Karpas-422 (cell line): Measurements from ENCODE around the gene SNAPC4. TPM values are rescaled to one million over a fixed set of nuclear protein-coding genes. Genes with fewer than 3 reads are reported as not detected.

Experiments
- DNase-seq: peaks from one replicate; pipeline ENCODE4 v3.0.0-alpha.2; 2015
- H2AFZ ChIP-seq: fragments of 200-600 bp; sonication (generic); 2 replicates; pipeline ENCODE4 v1.6.1; 2014; ENCODE audit warnings: antibody characterized with exemption, low read length, mixed read lengths
- H3K27ac ChIP-seq: fragments of 200-600 bp; sonication (generic); 2 replicates; pipeline ENCODE4 v1.5.1; 2014; ENCODE audit warnings: mild to moderate bottlenecking, low read length, moderate library complexity
- H3K27me3 ChIP-seq: fragments of 200-600 bp; sonication (generic); 2 replicates; pipeline ENCODE4 v1.6.1; 2014; ENCODE audit warnings: low read length, mixed read lengths
- H3K36me3 ChIP-seq: fragments of 200-600 bp; sonication (generic); 2 replicates; pipeline ENCODE4 v1.6.1; 2014; ENCODE audit warnings: low read length, mixed read lengths; ENCODE audit not compliant: insufficient read depth
- H3K4me1 ChIP-seq: fragments of 200-600 bp; sonication (generic); 2 replicates; pipeline ENCODE4 v1.6.1; 2014; ENCODE audit warnings: mild to moderate bottlenecking, low read length, mixed read lengths
- H3K4me2 ChIP-seq: fragments of 200-600 bp; sonication (generic); 2 replicates; pipeline ENCODE4 v1.6.1; 2014; ENCODE audit warnings: low read length, low read depth, mild to moderate bottlenecking; ENCODE audit not compliant: poor library complexity, severe bottlenecking
- H3K4me3 ChIP-seq: fragments of 200-600 bp; sonication (generic); 2 replicates; pipeline ENCODE4 v1.5.1; 2014; ENCODE audit warnings: mild to moderate bottlenecking, antibody characterized with exemption, low read length, mixed read lengths
- H3K79me2 ChIP-seq: fragments of 200-600 bp; sonication (generic); 2 replicates; pipeline ENCODE4 v1.6.1; 2014; ENCODE audit warnings: mild to moderate bottlenecking, low read length, mixed read lengths
- H3K9ac ChIP-seq: fragments of 200-600 bp; sonication (generic); 2 replicates; pipeline ENCODE4 v1.6.0; 2014; ENCODE audit warnings: low read length
- H3K9me2 ChIP-seq: fragments of 200-600 bp; sonication (generic), shearing (Covaris generic); replicated peaks from 2 replicates; pipeline ENCODE4 v1.6.0; 2014; ENCODE audit warnings: mild to moderate bottlenecking, low read length, moderate library complexity; ENCODE audit not compliant: insufficient read depth
- H3K9me3 ChIP-seq: fragments of 300-700, 200-600 bp; sonication (generic); 2 replicates; pipeline ENCODE4 v1.6.1; 2014; ENCODE audit warnings: low read length, mixed read lengths
- H4K20me1 ChIP-seq: fragments of 200-600 bp; sonication (generic); 2 replicates; pipeline ENCODE4 v1.6.1; 2014; ENCODE audit warnings: mild to moderate bottlenecking, antibody characterized with exemption, low read length, low read depth; ENCODE audit not compliant: insufficient read depth
- total RNA-seq: library from RNA; depleted of rRNA; stranded (reverse); fragments of >200 nt; shearing (Covaris generic); gene quantifications from 2 replicates; pipeline ENCODE4 v1.2.3, GENCODE V29; 2014; ENCODE audit warnings: low replicate concordance

SNAPC4 gene
- total RNA-seq, 1 experiment from 2014 or later, result 3.7 TPM

DNA sequence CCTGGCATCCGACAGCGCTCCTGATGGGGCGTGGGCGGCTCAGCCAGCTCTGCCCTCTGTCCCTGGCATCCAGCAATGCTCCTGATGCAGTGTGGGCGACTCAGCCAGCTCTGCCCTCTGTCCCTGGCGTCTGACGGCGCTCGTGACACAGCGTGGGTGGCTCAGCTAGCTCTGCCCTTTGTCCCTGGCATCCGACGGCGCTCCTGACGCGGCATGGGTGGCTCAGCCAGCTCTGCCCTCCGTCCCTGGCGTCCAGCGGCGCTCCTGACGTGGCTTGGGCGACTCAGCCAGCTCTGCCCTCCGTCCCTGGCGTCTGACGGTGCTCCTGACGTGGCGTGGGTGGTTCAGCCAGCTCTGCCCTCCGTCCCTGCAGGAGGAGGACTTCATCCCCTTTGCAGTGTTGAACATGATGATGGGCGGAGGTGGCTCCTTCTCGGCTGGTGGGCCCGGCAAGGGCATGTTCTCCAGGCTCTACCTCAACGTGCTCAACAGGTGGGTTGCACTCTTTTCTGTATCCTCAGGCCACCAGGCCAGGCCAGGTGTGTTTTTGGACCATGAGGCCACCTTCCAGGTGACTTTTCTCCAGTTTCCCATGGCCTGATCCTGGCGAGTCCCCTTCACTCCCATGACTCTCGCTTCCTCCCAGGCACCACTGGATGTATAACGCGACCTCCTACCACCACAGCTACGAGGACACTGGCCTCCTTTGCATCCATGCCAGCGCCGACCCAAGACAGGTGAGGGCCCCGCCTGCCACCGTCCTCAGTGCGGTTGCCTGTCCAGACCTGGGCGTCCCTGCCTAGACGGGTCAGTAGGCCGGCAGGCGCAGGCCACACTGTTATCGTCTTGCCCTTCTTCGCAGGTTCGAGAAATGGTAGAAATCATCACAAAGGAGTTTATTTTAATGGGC lies 18.5 kb upstream of the SNAPC4 start:
- H3K9me3 ChIP-seq, result no peaks in the 10 kb centered on the region
- DNase-seq, result no peak
- no peaks in the 10 kb centered on the region for H3K4me1 ChIP-seq
- H3K27ac ChIP-seq, result no peak overlapping the region
- H3K36me3 ChIP-seq, result peaks cover 11% of the 10 kb centered on the region; the same call in 1 of the 2 replicates
- no peaks in the 10 kb centered on the region for H4K20me1 ChIP-seq
- peaks cover 6% of the 10 kb centered on the region; the same call in 1 of the 2 replicates for H3K79me2 ChIP-seq
- H3K4me3 ChIP-seq, result no peak overlapping the region
- H3K4me2 ChIP-seq, result no peak overlapping the region
- H2AFZ ChIP-seq, result no peak overlapping the region
- no peaks in the 10 kb centered on the region for H3K27me3 ChIP-seq
- no peaks in the 10 kb centered on the region for H3K9me2 ChIP-seq
- no peak overlapping the region for H3K9ac ChIP-seq

DNA sequence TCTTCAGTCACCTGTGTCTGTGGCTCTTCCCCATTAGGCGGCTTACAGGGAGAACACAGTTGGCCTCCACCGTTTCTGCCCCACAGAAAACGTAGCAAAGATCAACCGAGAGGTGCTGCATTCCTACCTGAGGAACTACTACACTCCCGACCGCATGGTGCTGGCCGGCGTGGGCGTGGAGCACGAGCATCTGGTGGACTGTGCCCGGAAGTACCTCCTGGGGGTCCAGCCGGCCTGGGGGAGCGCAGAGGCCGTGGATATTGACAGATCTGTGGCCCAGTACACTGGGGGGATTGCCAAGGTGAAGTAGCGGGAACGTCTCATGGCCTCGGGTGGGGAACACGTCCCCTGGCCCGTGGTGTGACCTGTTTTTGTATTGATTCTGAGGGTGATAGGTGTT lies 16.9 kb upstream of the SNAPC4 start:
- Histone ChIP-seq H3K79me2 (peaks cover 21% of the 10 kb centered on the region), H3K4me2 (no peak overlapping the region), H3K9me2 (no peaks in the 10 kb centered on the region), H3K4me3 (no peak overlapping the region), H3K27me3 (no peaks in the 10 kb centered on the region), H3K9ac (no peak overlapping the region), H2AFZ (no peak overlapping the region), H4K20me1 (peaks cover 5% of the 10 kb centered on the region; the same call in 1 of the 2 replicates), H3K36me3 (peaks cover 22% of the 10 kb centered on the region; the same call in 1 of the 2 replicates), H3K27ac (no peak overlapping the region), H3K9me3 (no peaks in the 10 kb centered on the region), H3K4me1 (peaks cover 4% of the 10 kb centered on the region)
- no peak for DNase-seq

DNA sequence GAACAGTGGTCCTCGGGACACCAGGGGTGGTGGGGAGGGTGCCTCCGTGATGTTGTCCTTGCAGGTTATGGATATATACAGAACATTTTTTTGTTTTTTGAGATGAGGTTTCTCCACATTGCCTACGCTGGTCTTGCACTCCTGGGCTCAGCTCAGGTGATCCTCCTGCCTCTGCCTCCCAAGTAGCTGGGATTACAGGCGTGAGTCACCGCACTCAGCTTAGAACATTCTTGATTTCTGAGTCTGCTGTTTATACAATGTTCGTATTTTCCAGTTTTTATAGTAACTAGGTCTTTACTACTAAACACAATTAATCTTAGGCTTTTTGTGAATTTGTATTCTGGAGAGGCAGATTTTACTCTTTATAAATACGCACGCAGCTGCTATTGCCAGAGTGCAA lies 16.5 kb upstream of the SNAPC4 start:
- no peaks in the 10 kb centered on the region for H3K9me2 ChIP-seq
- no peak overlapping the region for H2AFZ ChIP-seq
- peaks cover 9% of the 10 kb centered on the region; the same call in 1 of the 2 replicates for H4K20me1 ChIP-seq
- H3K36me3 ChIP-seq, result peaks cover 24% of the 10 kb centered on the region; the same call in 1 of the 2 replicates
- H3K27me3 ChIP-seq, result no peaks in the 10 kb centered on the region
- no peak overlapping the region for H3K4me3 ChIP-seq
- peaks cover 26% of the 10 kb centered on the region for H3K79me2 ChIP-seq
- H3K4me2 ChIP-seq, result no peak overlapping the region
- H3K4me1 ChIP-seq, result peaks cover 9% of the 10 kb centered on the region
- no peak overlapping the region for H3K27ac ChIP-seq
- DNase-seq, result no peak
- H3K9me3 ChIP-seq, result no peaks in the 10 kb centered on the region
- H3K9ac ChIP-seq, result no peak overlapping the region

DNA sequence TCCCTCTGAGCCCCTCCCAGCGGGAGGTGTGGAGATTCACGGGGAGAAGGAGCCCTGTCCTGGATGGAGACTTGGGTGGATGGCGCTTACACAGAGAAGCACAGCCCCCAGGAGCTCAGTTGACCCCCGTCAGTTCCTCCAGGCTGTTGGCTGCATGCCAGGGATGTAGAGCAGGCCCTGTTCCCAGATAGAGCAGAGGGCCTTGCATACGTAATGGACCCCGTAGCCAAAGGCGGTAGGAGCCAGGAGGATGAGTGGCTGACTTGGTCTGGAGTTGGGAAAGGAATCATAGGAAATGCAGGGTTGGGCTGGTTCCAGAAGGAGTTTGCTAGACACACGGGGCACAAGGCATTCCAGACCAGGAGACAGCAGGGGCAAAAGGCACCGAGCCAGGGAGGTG lies 13.0 kb upstream of the SNAPC4 start:
- no peaks in the 10 kb centered on the region for H3K9me2 ChIP-seq
- no peaks in the 10 kb centered on the region for H3K9me3 ChIP-seq
- peaks cover 54% of the 10 kb centered on the region for H3K79me2 ChIP-seq
- H3K27ac ChIP-seq, result no peak overlapping the region
- H3K27me3 ChIP-seq, result no peaks in the 10 kb centered on the region
- no peak overlapping the region for H3K4me2 ChIP-seq
- peaks cover 14% of the 10 kb centered on the region; the same call in 1 of the 2 replicates for H4K20me1 ChIP-seq
- no peak overlapping the region for H3K4me3 ChIP-seq
- H3K4me1 ChIP-seq, result peaks cover 29% of the 10 kb centered on the region
- no peak for DNase-seq
- no peak overlapping the region for H3K9ac ChIP-seq
- peaks cover 25% of the 10 kb centered on the region; the same call in 1 of the 2 replicates for H3K36me3 ChIP-seq
- no peak overlapping the region for H2AFZ ChIP-seq

DNA sequence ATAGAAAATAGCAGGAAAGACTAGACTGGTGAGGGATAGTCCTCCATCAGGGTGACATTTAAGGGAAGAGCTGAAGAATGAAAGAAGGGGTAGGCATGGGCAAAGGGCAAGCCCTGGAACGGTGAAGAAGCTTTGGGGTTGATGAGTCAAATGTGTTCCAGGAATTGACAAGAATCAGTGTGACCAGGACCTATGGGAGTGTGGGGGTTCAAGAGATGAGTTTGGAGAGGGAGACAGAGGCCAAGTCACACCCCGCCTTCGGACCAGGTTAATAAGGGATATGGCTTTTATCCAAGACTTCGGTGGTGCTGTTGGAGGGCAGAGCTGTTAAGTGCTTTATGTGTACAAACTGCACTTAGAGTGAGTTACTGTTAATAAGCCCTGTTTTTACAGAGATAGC lies 11.4 kb upstream of the SNAPC4 start:
- Histone ChIP-seq H4K20me1 (peaks cover 14% of the 10 kb centered on the region; the same call in 1 of the 2 replicates), H3K4me1 (peaks cover 29% of the 10 kb centered on the region), H3K4me2 (peak overlapping the region; percentile 93), H3K4me3 (peak overlapping the region; percentile 90), H3K27me3 (no peaks in the 10 kb centered on the region), H3K9ac (peak overlapping the region; percentile 94), H3K9me2 (no peaks in the 10 kb centered on the region), H3K27ac (peak overlapping the region; percentile 5; the same call in 1 of the 2 replicates), H3K36me3 (peaks cover 32% of the 10 kb centered on the region; the same call in 1 of the 2 replicates), H3K9me3 (no peaks in the 10 kb centered on the region), H3K79me2 (peaks cover 59% of the 10 kb centered on the region), H2AFZ (no peak overlapping the region)
- DNase-seq, result no peak

DNA sequence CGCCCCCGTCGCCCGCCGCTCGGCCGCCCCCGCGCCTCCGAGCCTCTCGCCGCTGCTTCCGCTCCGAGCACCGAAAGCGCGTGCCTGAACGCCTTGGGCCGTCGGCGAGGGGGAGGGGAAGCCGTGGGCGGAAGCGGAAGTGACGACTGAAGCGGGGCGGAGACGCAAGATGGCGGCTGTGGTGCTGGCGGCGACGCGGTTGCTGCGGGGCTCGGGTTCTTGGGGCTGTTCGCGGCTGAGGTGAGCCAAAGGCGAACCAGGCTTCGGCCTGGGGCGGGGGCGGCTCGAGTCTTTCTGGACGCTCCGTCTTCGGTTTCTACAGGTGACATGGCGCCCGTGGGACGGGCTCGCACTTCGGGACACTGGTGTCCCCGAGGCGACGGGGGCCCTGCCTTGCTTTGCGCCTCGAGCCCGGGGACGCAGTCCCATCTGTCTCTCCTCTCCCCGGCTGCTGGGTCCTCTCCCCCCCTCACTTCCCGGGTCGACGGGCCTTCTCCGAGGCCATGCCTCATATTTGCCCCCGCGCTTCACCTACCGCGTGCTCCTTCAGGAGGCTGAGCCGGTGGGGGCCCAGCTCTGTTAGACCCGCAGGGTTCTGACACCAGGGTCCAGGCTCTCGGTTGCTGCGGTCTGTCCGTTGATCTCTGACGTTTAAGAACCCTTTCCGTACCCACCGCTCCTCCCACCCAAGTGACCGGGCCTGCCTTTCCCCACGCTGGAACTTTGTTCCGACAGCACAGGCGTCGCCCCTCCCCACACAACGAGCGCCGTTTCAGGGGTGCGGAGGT lies 10.7 kb upstream of the SNAPC4 start, which contains the start of the genes ENTR1 and PMPCA:
Gene ENTR1, minus strand, starts transcription at position 115 of the 788 bp plus-strand sequence. CDS start 217 bp downstream, outside the sequence.
Gene PMPCA, plus strand, starts transcription at position 159 of the 788 bp plus-strand sequence. Its CDS starts 11 bp downstream, at position 170.
- Histone ChIP-seq H3K9me3 (no peaks in the 10 kb centered on the region), H3K27ac (peak within 1 kb of the TSS; percentile 69), H4K20me1 (peaks cover 14% of the 10 kb centered on the region; the same call in 1 of the 2 replicates), H3K9ac (peak within 1 kb of the TSS; percentile 94), H3K4me2 (peak within 1 kb of the TSS; percentile 93), H2AFZ (no peak within 1 kb of the TSS), H3K36me3 (peaks cover 29% of the 10 kb centered on the region; the same call in 1 of the 2 replicates), H3K4me1 (peaks cover 29% of the 10 kb centered on the region), H3K27me3 (no peaks in the 10 kb centered on the region), H3K4me3 (peak within 1 kb of the TSS; percentile 90), H3K9me2 (no peaks in the 10 kb centered on the region), H3K79me2 (peaks cover 59% of the 10 kb centered on the region)
- DNase-seq, result peak; percentile 98

DNA sequence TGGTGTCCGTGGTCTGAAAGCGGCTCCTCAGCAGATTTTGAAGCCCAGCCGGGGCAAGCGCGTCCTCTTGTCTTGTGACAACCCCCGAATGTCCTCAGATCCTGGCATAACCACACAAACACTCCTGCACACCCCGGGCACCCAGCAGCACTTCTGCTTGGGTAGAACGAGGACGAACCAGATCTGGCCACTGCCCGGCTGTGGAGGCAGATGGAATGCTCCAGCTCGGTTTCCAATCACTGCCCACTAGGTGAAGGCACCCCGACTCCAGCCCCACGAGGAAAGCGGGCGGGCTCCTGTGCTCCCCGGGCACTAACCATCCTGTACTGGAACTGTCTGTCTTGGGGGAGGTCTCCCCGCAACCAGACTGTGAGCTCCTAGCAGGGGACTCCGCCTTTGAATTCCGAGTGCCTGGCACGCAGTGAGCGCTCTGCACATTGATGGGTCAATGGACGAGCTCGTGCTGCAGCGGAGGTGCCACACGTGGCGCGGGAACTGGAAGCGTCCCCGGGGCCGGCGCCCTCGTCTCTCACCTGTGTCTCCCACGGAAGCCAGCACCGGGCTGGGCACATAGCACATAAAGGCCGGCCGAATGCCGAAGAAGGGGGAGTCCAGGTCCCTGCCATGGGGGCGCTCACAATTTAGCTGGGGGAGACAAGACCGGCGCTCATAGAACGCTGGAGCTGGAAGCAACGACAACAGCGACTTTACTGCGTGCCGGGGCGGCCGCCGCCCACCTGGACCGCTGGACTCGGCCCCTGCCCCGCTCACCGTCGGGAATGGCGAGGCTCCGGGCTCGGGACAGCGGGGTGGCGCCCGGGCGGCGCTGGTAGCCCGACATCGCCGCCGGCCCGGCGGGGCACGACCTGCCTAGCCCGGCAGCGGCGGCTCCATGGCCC lies 9.8 kb upstream of the SNAPC4 start:
- Histone ChIP-seq H3K9me3 (no peaks in the 10 kb centered on the region), H2AFZ (no peak overlapping the region), H3K9me2 (no peaks in the 10 kb centered on the region), H4K20me1 (peaks cover 14% of the 10 kb centered on the region; the same call in 1 of the 2 replicates), H3K27ac (peak overlapping the region; percentile 69), H3K79me2 (peaks cover 59% of the 10 kb centered on the region), H3K36me3 (peaks cover 32% of the 10 kb centered on the region; the same call in 1 of the 2 replicates), H3K4me2 (peak overlapping the region; percentile 63), H3K9ac (peak overlapping the region; percentile 94), H3K27me3 (no peaks in the 10 kb centered on the region), H3K4me1 (peaks cover 29% of the 10 kb centered on the region), H3K4me3 (peak overlapping the region; percentile 80)
- DNase-seq, result peak; percentile 74
